ENCODE measurements around the gene LAMTOR4. TPM values are rescaled to one million over a fixed set of nuclear protein-coding genes. Genes with fewer than 3 reads are reported as not detected.

LAMTOR4 gene
- total RNA-seq, 4 donors from 2014 or later = 97.6 to 141 (median 127) TPM

GRCh38 chr7:100171840-100172239, 23.1 kb downstream of the LAMTOR4 start:
- H3K4me1 ChIP-seq = peaks cover 2 to 11% of the 10 kb centered on the region in 2 donors
- peak overlapping the region in 2 of 4 donors; percentile 7 to 8 for H3K4me3 ChIP-seq
- no peaks in the 10 kb centered on the region for H3K9me3 ChIP-seq
- intact Hi-C loops (cut with DNase I; ENCODE audit: low total_unique reads) (no loop called here), in situ Hi-C loops (cut with MboI; ENCODE audit: low sequenced_read_pairs in 4 of 4) (loop anchor here in 1 of 4 donors (25.0 kb wide), 1 partner anchor 165 kb away; no protein-coding TSS in a partner anchor)
- H3K36me3 ChIP-seq = no peaks in the 10 kb centered on the region
- DNase-seq (no peak), ATAC-seq (no peak)
- no peak overlapping the region for H3K27ac ChIP-seq
- TF ChIP-seq POLR2A (IDR thresholded peaks at IDR 0.05) (no peak), CTCF (IDR thresholded peaks at IDR 0.05 in 4 of 5, conservative IDR thresholded peaks at IDR 0.05 in 1 of 5) (no peak)
- H3K27me3 ChIP-seq = peaks cover 12 to 44% (median 42%) of the 10 kb centered on the region in 3 donors

- TF ChIP-seq POLR2A (IDR thresholded peaks at IDR 0.05) = no peak
- TF ChIP-seq CTCF (IDR thresholded peaks at IDR 0.05 in 4 of 5, conservative IDR thresholded peaks at IDR 0.05 in 1 of 5) = no peak
- intact Hi-C loops (cut with DNase I; ENCODE audit: low total_unique reads) (no loop called here), in situ Hi-C loops (cut with MboI; ENCODE audit: low sequenced_read_pairs in 4 of 4) (loop anchor here in 1 of 4 donors (25.0 kb wide), 1 partner anchor 163 kb away; no protein-coding TSS in a partner anchor)
- DNase-seq (no peak), ATAC-seq (no peak)
- peaks cover 8 to 32% (median 31%) of the 10 kb centered on the region in 3 donors for H3K27me3 ChIP-seq
- H3K27ac ChIP-seq = no peak overlapping the region
- no peak overlapping the region for H3K4me3 ChIP-seq
- no peaks in the 10 kb centered on the region for H3K9me3 ChIP-seq
- H3K36me3 ChIP-seq = no peaks in the 10 kb centered on the region
- H3K4me1 ChIP-seq = peaks cover 7 to 16% of the 10 kb centered on the region in 2 donors
Observed at GRCh38 chr7:100173806-100174495, 25.2 kb downstream of the LAMTOR4 start.

GRCh38 chr7:100174582-100174981, 25.9 kb downstream of the LAMTOR4 start:
- intact Hi-C loops (cut with DNase I; ENCODE audit: low total_unique reads) (no loop called here), in situ Hi-C loops (cut with MboI; ENCODE audit: low sequenced_read_pairs in 4 of 4) (loop anchor here in 1 of 4 donors (25.0 kb wide), 1 partner anchor 163 kb away; no protein-coding TSS in a partner anchor)
- Histone ChIP-seq H3K36me3 (no peaks in the 10 kb centered on the region), H3K9me3 (no peaks in the 10 kb centered on the region), H3K4me1 (peaks cover 7 to 15% of the 10 kb centered on the region in 2 donors), H3K27me3 (peaks cover 8 to 28% (median 26%) of the 10 kb centered on the region in 3 donors), H3K4me3 (no peak overlapping the region), H3K27ac (no peak overlapping the region)
- ATAC-seq = no peak
- DNase-seq = no peak
- TF ChIP-seq CTCF (IDR thresholded peaks at IDR 0.05 in 4 of 5, conservative IDR thresholded peaks at IDR 0.05 in 1 of 5) = no peak
- no peak for TF ChIP-seq POLR2A (IDR thresholded peaks at IDR 0.05)

- intact Hi-C loops (cut with DNase I; ENCODE audit: low total_unique reads) (no loop called here), in situ Hi-C loops (cut with MboI; ENCODE audit: low sequenced_read_pairs in 4 of 4) (no loop called here)
- peaks cover 7 to 15% of the 10 kb centered on the region in 2 donors for H3K4me1 ChIP-seq
- ATAC-seq = no peak
- H3K4me3 ChIP-seq = no peak overlapping the region
- no peak overlapping the region for H3K27ac ChIP-seq
- H3K27me3 ChIP-seq = peaks cover 8 to 25% (median 18%) of the 10 kb centered on the region in 3 donors
- TF ChIP-seq CTCF (IDR thresholded peaks at IDR 0.05 in 4 of 5, conservative IDR thresholded peaks at IDR 0.05 in 1 of 5) (no peak), POLR2A (IDR thresholded peaks at IDR 0.05) (no peak)
- DNase-seq = no peak
- H3K9me3 ChIP-seq = no peaks in the 10 kb centered on the region
- no peaks in the 10 kb centered on the region for H3K36me3 ChIP-seq
Observed at GRCh38 chr7:100175296-100175935, 26.7 kb downstream of the LAMTOR4 start.
